H1 (cell line): ENCODE data around the gene POLN. TPM values are rescaled to one million over a fixed set of nuclear protein-coding genes. Genes with fewer than 3 reads are reported as not detected.

Source experiments
- CTCF ChIA-PET: fragments of 300-600 bp; sonication (Branson Sonifier 250); formaldehyde crosslinking; loops from one replicate; lab custom pipeline; 2021; ENCODE audit not compliant: partially characterized antibody; lab: Charles Lee
- POLR2A ChIA-PET: fragments of 300-600 bp; sonication (Branson Sonifier 250); formaldehyde crosslinking; loops from one replicate; lab custom pipeline; 2021; ENCODE audit warnings: inconsistent platforms; ENCODE audit not compliant: partially characterized antibody; lab: Charles Lee
- DNase-seq, 2 experiments: peaks; one replicate each; pipeline versions ENCODE4 v3.0.0 to v3.0.0-alpha.2; 2010 to 2022; ENCODE audit warnings: low spot score in 2 of 2, low read depth in 1 of 2, mixed read lengths in 1 of 2
- FAIRE-seq: peaks from 2 replicates; lab custom pipeline; 2011; peaks lifted over from hg19 to GRCh38; lab: Jason Lieb, UNC
- H2AFZ ChIP-seq: 2 replicates; pipeline ENCODE4 v1.8.1; 2012; ENCODE audit warnings: low read length, inconsistent platforms
- H2AK5ac ChIP-seq: 2 replicates; pipeline ENCODE4 v1.6.1; 2013; ENCODE audit warnings: low read depth, low read length
- H2BK120ac ChIP-seq: replicated peaks from 2 replicates; pipeline ENCODE3; 2013; ENCODE audit warnings: low read depth, low read length, inconsistent platforms
- H2BK12ac ChIP-seq: 2 replicates; pipeline ENCODE4 v1.6.1; 2013; ENCODE audit warnings: low read depth, low read length
- H2BK15ac ChIP-seq: 2 replicates; pipeline ENCODE4 v1.6.1; 2013; ENCODE audit warnings: low read length
- H2BK20ac ChIP-seq: 2 replicates; pipeline ENCODE4 v1.6.1; 2013; ENCODE audit warnings: low read length
- H2BK5ac ChIP-seq: 2 replicates; pipeline ENCODE4 v1.6.1; 2013; ENCODE audit warnings: low read depth, low read length
- H3K14ac ChIP-seq: 2 replicates; pipeline ENCODE4 v1.6.1; 2013; ENCODE audit warnings: inconsistent platforms; ENCODE audit not compliant: insufficient read length
- H3K18ac ChIP-seq: 2 replicates; pipeline ENCODE4 v1.6.1; 2013; ENCODE audit warnings: low read length; ENCODE audit errors: extremely low read depth
- H3K23ac ChIP-seq: 2 replicates; pipeline ENCODE4 v1.6.1; 2013; ENCODE audit warnings: inconsistent platforms; ENCODE audit not compliant: insufficient read length
- H3K23me2 ChIP-seq: 2 replicates; pipeline ENCODE4 v1.6.1; 2013; ENCODE audit warnings: low read depth, low read length
- H3K27ac ChIP-seq: 2 replicates; pipeline ENCODE4 v1.6.1; 2011; ENCODE audit warnings: low read depth, low read length, inconsistent platforms
- H3K27me3 ChIP-seq, 4 experiments: replicated peaks in 1 of 4; 1 replicate in 1 of 4; 2 replicates in 3 of 4; pipeline versions ENCODE4 v1.6.1 to v1.8.1; 2011 to 2013; ENCODE audit warnings: low read length in 3 of 4, mild to moderate bottlenecking in 3 of 4, inconsistent platforms in 2 of 4, mixed read lengths in 2 of 4, moderate library complexity in 1 of 4; ENCODE audit not compliant: control insufficient read depth in 3 of 4, insufficient read depth in 3 of 4; ENCODE audit errors: extremely low read depth in 1 of 4
- H3K36me3 ChIP-seq, 4 experiments: 2 replicates each; pipeline versions ENCODE4 v1.6.1 to v1.8.1; 2011 to 2013; ENCODE audit warnings: mild to moderate bottlenecking in 4 of 4, low read length in 3 of 4, moderate library complexity in 2 of 4, control low read depth in 1 of 4, inconsistent platforms in 1 of 4; ENCODE audit not compliant: insufficient read depth in 4 of 4, control insufficient read depth in 2 of 4
- H3K4ac ChIP-seq: replicated peaks from 2 replicates; pipeline ENCODE3; 2013; ENCODE audit warnings: low read length, low read depth, mixed read lengths, inconsistent platforms; ENCODE audit not compliant: insufficient read length
- H3K4me1 ChIP-seq, 4 experiments: replicated peaks in 1 of 4; 1 replicate in 1 of 4; 2 replicates in 3 of 4; pipeline versions ENCODE4 v1.6.1 to v1.8.1; 2011 to 2013; ENCODE audit warnings: low read length in 3 of 4, inconsistent platforms in 2 of 4, mixed read lengths in 1 of 4; ENCODE audit not compliant: insufficient read depth in 4 of 4, control insufficient read depth in 3 of 4
- H3K4me2 ChIP-seq, 2 experiments: 2 replicates each; pipeline versions ENCODE4 v1.6.1 to v1.8.1; 2011 to 2013; ENCODE audit warnings: low read depth in 2 of 2, low read length in 2 of 2, control low read depth in 1 of 2, inconsistent platforms in 1 of 2, mild to moderate bottlenecking in 1 of 2; ENCODE audit not compliant: insufficient read depth in 1 of 2
- H3K4me3 ChIP-seq, 4 experiments: fragments of 200-600, 300-600 bp in 1 of 4; sonication (generic), shearing (Covaris generic), sonication (Bioruptor Twin) in 1 of 4; 2 replicates each; pipeline versions ENCODE4 v1.5.1 to v1.8.1; 2011 to 2016; ENCODE audit warnings: low read length in 4 of 4, low read depth in 3 of 4, control low read depth in 2 of 4, inconsistent platforms in 2 of 4, mild to moderate bottlenecking in 2 of 4, mixed read lengths in 1 of 4, moderate library complexity in 1 of 4; ENCODE audit not compliant: insufficient read depth in 2 of 4; ENCODE audit errors: extremely low read depth in 1 of 4
- H3K56ac ChIP-seq: replicated peaks from 2 replicates; pipeline ENCODE3; 2013; ENCODE audit warnings: low read depth, mild to moderate bottlenecking, mixed read lengths, low read length, inconsistent platforms; ENCODE audit not compliant: insufficient read length
- H3K79me1 ChIP-seq: 2 replicates; pipeline ENCODE4 v1.6.1; 2013; ENCODE audit warnings: low read depth, low read length, control low read depth
- H3K79me2 ChIP-seq, 2 experiments: 2 replicates each; pipeline versions ENCODE4 v1.6.1 to v1.8.1; 2012 to 2013; ENCODE audit warnings: low read length in 2 of 2, mild to moderate bottlenecking in 2 of 2, inconsistent platforms in 1 of 2; ENCODE audit not compliant: insufficient read depth in 2 of 2, control insufficient read depth in 1 of 2
- H3K9ac ChIP-seq, 4 experiments: replicated peaks in 1 of 4; 1 replicate in 1 of 4; 2 replicates in 3 of 4; pipeline versions ENCODE4 v1.6.1 to v1.8.1; 2011 to 2013; ENCODE audit warnings: low read depth in 3 of 4, low read length in 3 of 4, control low read depth in 2 of 4, mild to moderate bottlenecking in 2 of 4, moderate library complexity in 2 of 4, inconsistent platforms in 1 of 4; ENCODE audit errors: extremely low read depth in 1 of 4
- H3K9me3 ChIP-seq, 2 experiments: 2 replicates each; pipeline versions ENCODE4 v1.6.1 to v1.8.1; 2012 to 2013; ENCODE audit warnings: mild to moderate bottlenecking in 2 of 2, moderate library complexity in 2 of 2, control low read depth in 1 of 2, inconsistent platforms in 1 of 2, low read depth in 1 of 2, low read length in 1 of 2, mixed read lengths in 1 of 2; ENCODE audit not compliant: insufficient read depth in 2 of 2
- H4K20me1 ChIP-seq, 2 experiments: replicated peaks in 1 of 2; 2 replicates each; pipeline versions ENCODE3 to v1.8.1; 2011 to 2013; ENCODE audit warnings: inconsistent platforms in 2 of 2, low read length in 2 of 2, mild to moderate bottlenecking in 1 of 2; ENCODE audit not compliant: insufficient read depth in 2 of 2, control insufficient read depth in 1 of 2
- H4K5ac ChIP-seq: 2 replicates; pipeline ENCODE4 v1.6.1; 2013; ENCODE audit warnings: low read length, low read depth, mixed read lengths, inconsistent platforms; ENCODE audit not compliant: insufficient read length
- H4K8ac ChIP-seq: 2 replicates; pipeline ENCODE4 v1.8.0; 2013; ENCODE audit warnings: mild to moderate bottlenecking, moderate library complexity, low read length, inconsistent platforms; ENCODE audit not compliant: insufficient read depth; ENCODE audit errors: extremely low read depth
- H4K91ac ChIP-seq: replicated peaks from 2 replicates; pipeline ENCODE3; 2013; ENCODE audit warnings: low read length, mixed read lengths, inconsistent platforms; ENCODE audit not compliant: insufficient read length
- CEBPB ChIP-seq: IDR thresholded peaks from 2 replicates; pipeline ENCODE4 v1.6.1; 2012; ENCODE audit warnings: low read depth, low read length
- RNF2 ChIP-seq: fragments of 200-900, 300-1000 bp; sonication (generic); IDR thresholded peaks from 2 replicates; pipeline ENCODE4 v1.7.1; 2016; ENCODE audit warnings: borderline replicate concordance, low read depth, mild to moderate bottlenecking, antibody characterized with exemption, low read length; ENCODE audit not compliant: poor library complexity, severe bottlenecking; ENCODE audit errors: missing control alignments
- WGBS, 2 experiments: shearing (Covaris generic) in 1 of 2; methylation state at CpG; one replicate each; pipeline versions ENCODE4 v1.1.6 to v1.1.7; 2013 to 2015; ENCODE audit warnings: low lambda C conversion rate in 2 of 2, mixed read lengths in 2 of 2, inconsistent platforms in 1 of 2, low coverage in 1 of 2, missing lambda C conversion rate in 1 of 2; ENCODE audit not compliant: insufficient replicate concordance in 2 of 2, insufficient coverage in 1 of 2, insufficient read length in 1 of 2; ENCODE audit errors: extremely low coverage in 1 of 2, missing lambda C conversion rate in 1 of 2; 5-methylcytosine and 5-hydroxymethylcytosine counted together
- polyA plus RNA-seq, 7 experiments: library from polyadenylated mRNA; depleted of rRNA in 3 of 7; stranded (reverse) in 5 of 7; unstranded in 2 of 7; fragments of >200 nt in 5 of 7; fragments of 200-250 nt in 2 of 7; gene quantifications; 1 replicate in 5 of 7; 2 replicates in 1 of 7; 4 replicates in 1 of 7; pipeline versions ENCODE4 v1.2.1 to v1.2.3, GENCODE V29; 2011 to 2013; ENCODE audit warnings: missing spikeins in 2 of 7, mixed read lengths in 2 of 7
- total RNA-seq: library from RNA; stranded (reverse); fragmentation: NEBNext Ultra II Directional; extraction: Animal tissue kit (Norgen Biotek cat#: 25700); gene quantifications from 2 replicates; pipeline ENCODE4 v1.2.1, GENCODE V29; 2021

The POLN gene
- total and polyA plus RNA-seq, 2 of the 8 experiments (the other 6 are each of a cell fraction or from before 2014, with no cell fraction given), result 0.98 to 1.5 TPM

GRCh38 chr4:2104556-2105345 lies 137.2 kb downstream of the POLN start:
- no peak overlapping the region for H2BK5ac ChIP-seq
- no peaks in the 10 kb centered on the region for H4K20me1 ChIP-seq
- H3K79me2 ChIP-seq, result no peaks in the 10 kb centered on the region
- H3K36me3 ChIP-seq, result no peaks in the 10 kb centered on the region
- no peak overlapping the region for H2AK5ac ChIP-seq
- no peaks in the 10 kb centered on the region; the same call in 1 of the 2 replicates for H3K23me2 ChIP-seq
- no peak overlapping the region for H3K14ac ChIP-seq
- POLR2A ChIA-PET, result no interaction called here
- no peak overlapping the region for H3K9ac ChIP-seq
- H3K4ac ChIP-seq, result no peak overlapping the region
- H2BK20ac ChIP-seq, result no peak overlapping the region
- H3K4me1 ChIP-seq, result no peaks in the 10 kb centered on the region
- H4K91ac ChIP-seq, result no peak overlapping the region
- H2BK15ac ChIP-seq, result no peak overlapping the region
- TF ChIP-seq CEBPB (no peak), RNF2 (no peak)
- WGBS, 2 experiments, result 89% methylated on average over 9 of the region's 9 CpGs; no CpG with 5 or more reads in 1 of the 2 experiments
- no peaks in the 10 kb centered on the region; the same call in 1 of the 2 replicates for H3K79me1 ChIP-seq
- no peak for FAIRE-seq
- no peaks in the 10 kb centered on the region for H3K27me3 ChIP-seq
- no peak overlapping the region; the same call in 1 of the 2 replicates for H4K8ac ChIP-seq
- no peak overlapping the region for H3K27ac ChIP-seq
- H3K23ac ChIP-seq, result no peak overlapping the region
- CTCF ChIA-PET, result interaction anchor here (0.7 kb wide), 1 partner anchor 12 kb away, joined by 3 read pairs; no protein-coding TSS in a partner anchor
- no peak overlapping the region for H3K56ac ChIP-seq
- no peak for DNase-seq
- H3K18ac ChIP-seq, result no peak overlapping the region
- H2AFZ ChIP-seq, result no peak overlapping the region
- no peak overlapping the region for H4K5ac ChIP-seq
- no peak overlapping the region for H2BK120ac ChIP-seq
- no peaks in the 10 kb centered on the region for H3K9me3 ChIP-seq
- H3K4me2 ChIP-seq, result no peak overlapping the region
- no peak overlapping the region for H3K4me3 ChIP-seq
- H2BK12ac ChIP-seq, result no peak overlapping the region
